ENCODE measurements around the gene NPB.

Gene NPB

DNA sequence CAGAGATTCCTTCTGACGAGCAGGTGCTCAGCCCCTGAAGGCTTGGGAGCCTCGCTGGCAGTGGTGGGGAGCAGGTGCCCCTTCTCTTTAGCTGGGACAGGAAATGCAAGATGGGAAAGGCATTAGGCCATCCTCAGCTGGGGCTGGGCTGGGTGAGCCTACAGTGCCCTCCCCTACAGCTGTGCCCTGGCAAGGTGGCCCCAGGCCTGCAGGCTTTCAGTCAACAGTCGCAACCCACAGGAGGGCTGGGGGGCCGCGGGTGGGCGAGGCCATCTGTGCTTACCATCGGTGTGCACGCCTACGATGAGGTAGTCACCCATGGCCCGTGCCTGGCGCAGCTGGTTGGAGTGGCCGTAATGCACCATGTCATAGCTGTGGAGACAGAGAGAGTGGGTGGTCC is 7.2 kb downstream of the NPB start:
- no peak overlapping the region for H2BK15ac ChIP-seq (replicated peaks; ENCODE audit: low read depth)
- no peaks in the 10 kb centered on the region for H3K27me3 ChIP-seq (ENCODE audit: insufficient read depth, low read length, poor library complexity)
- H3K4me2 ChIP-seq (ENCODE audit: low read length) = no peak overlapping the region
- H2BK5ac ChIP-seq (ENCODE audit: low read length) = no peak overlapping the region
- H3K4ac ChIP-seq (ENCODE audit: low read depth, low read length) = no peak overlapping the region
- no peak overlapping the region for H3K27ac ChIP-seq (ENCODE audit: low read depth, low read length)
- no peak overlapping the region for H2BK120ac ChIP-seq (ENCODE audit: low read depth, low read length)
- H3K56ac ChIP-seq (ENCODE audit: low read length) = no peak overlapping the region
- peaks cover 6% of the 10 kb centered on the region for H3K36me3 ChIP-seq (ENCODE audit: control insufficient read depth, insufficient read depth, low read length)
- no peak for DNase-seq
- H4K8ac ChIP-seq (ENCODE audit: low read depth, low read length) = no peak overlapping the region
- H3K9ac ChIP-seq (ENCODE audit: low read length) = no peak overlapping the region
- no peak overlapping the region for H3K4me3 ChIP-seq (ENCODE audit: low read length)
- H3K4me1 ChIP-seq (ENCODE audit: control insufficient read depth, low read depth, low read length) = peaks cover 3% of the 10 kb centered on the region
- no peak overlapping the region for H3K18ac ChIP-seq (ENCODE audit: low read length)
- H2AK5ac ChIP-seq (ENCODE audit: low read length) = no peak overlapping the region
- H4K5ac ChIP-seq (ENCODE audit: low read length) = no peak overlapping the region
- H3K79me1 ChIP-seq (ENCODE audit: low read length) = peaks cover 3% of the 10 kb centered on the region
- H3K79me2 ChIP-seq (ENCODE audit: control insufficient read depth, insufficient read depth, low read length) = peaks cover 2% of the 10 kb centered on the region
- no CpG with 5 or more reads among the region's 12 CpGs for WGBS (ENCODE audit: extremely low coverage, insufficient coverage, low lambda C conversion rate)
- H3K23ac ChIP-seq (ENCODE audit: low read length) = no peak overlapping the region

DNA sequence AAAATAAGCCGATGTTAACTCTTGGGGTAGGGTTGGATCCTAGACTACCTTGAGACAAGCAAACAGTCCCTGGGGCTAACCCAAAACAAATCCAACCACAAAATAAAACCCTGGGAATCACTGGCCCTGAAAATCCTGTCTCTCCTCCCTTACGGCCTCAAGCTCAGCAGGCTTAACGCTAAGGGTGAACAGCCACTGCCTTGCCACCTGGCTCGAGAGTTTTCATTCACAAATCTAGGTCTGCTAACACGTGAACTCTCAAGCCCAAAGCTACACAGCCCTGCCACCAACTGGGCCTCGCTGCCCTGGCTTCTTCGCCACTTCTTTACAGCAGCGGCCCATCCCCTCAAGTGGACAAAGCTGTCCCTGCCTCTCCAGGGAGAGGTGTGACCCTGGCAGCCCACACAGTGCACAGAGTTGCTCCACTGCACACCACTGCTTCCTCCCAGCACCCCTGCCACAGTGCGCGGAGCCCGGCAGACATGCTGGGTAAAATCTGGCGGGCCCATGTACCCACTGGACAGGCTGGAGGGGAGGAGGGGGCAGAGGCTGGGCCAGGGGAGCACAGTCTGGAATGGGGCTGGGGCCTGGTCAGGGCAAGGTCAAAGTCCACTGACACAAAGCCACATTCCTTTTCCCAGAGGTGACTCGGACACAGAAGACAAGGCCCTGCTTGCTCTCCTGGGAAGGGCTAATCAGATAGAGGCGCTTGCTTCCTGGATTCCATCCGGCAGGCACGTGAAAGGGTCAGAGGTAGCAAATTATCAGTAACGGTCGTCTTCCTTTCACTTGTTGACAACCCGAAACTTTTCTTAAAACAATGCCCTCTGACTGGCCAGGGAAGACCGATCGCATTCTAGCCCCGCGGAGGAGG is 8.2 kb downstream of the NPB start:
- peak overlapping the region; percentile 55 for H3K23ac ChIP-seq (ENCODE audit: low read length)
- WGBS (ENCODE audit: extremely low coverage, insufficient coverage, low lambda C conversion rate) = no CpG with 5 or more reads among the region's 23 CpGs

DNA sequence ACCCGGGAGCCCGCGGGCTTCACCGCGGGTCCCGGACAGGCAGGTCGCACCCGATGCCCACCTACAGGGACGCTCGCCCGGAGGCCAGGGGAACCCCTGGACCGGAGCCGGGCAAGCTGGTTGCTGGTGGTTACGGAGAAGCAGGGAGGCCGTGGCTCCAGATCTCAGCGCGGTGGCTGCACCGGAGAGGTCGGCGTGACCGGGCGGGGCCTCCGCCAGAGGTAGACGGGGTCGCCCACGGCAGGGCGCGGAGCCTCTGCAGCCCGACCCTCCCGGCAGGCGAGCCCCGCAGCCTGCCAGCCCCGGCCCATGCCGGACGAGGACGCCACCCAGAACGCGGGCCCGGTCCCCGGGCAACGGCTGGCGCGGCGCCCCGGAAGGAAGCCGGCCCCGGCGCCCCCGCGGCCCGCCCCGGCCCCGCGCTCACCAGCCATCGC is 8.8 kb downstream of the NPB start:
- Histone ChIP-seq H3K27ac (ENCODE audit: low read depth, low read length) (no peak overlapping the region), H3K4me3 (ENCODE audit: low read length) (peak overlapping the region; percentile 46), H2BK120ac (ENCODE audit: low read depth, low read length) (no peak overlapping the region), H3K23ac (ENCODE audit: low read length) (no peak overlapping the region), H3K79me1 (ENCODE audit: low read length) (peaks cover 6% of the 10 kb centered on the region), H2AK5ac (ENCODE audit: low read length) (no peak overlapping the region), H3K9ac (ENCODE audit: low read length) (peak overlapping the region; percentile 57), H2BK5ac (ENCODE audit: low read length) (no peak overlapping the region), H3K56ac (ENCODE audit: low read length) (peak overlapping the region; percentile 61), H2BK15ac (replicated peaks; ENCODE audit: low read depth) (no peak overlapping the region), H3K4ac (ENCODE audit: low read depth, low read length) (peak overlapping the region; percentile 36), H3K79me2 (ENCODE audit: control insufficient read depth, insufficient read depth, low read length) (peaks cover 4% of the 10 kb centered on the region), H4K5ac (ENCODE audit: low read length) (no peak overlapping the region), H3K27me3 (ENCODE audit: insufficient read depth, low read length, poor library complexity) (no peaks in the 10 kb centered on the region), H3K4me2 (ENCODE audit: low read length) (peak overlapping the region; percentile 90), H4K8ac (ENCODE audit: low read depth, low read length) (no peak overlapping the region), H3K36me3 (ENCODE audit: control insufficient read depth, insufficient read depth, low read length) (peaks cover 6% of the 10 kb centered on the region), H3K4me1 (ENCODE audit: control insufficient read depth, low read depth, low read length) (peaks cover 3% of the 10 kb centered on the region), H3K18ac (ENCODE audit: low read length) (peak overlapping the region; percentile 15)
- no CpG with 5 or more reads among the region's 55 CpGs for WGBS (ENCODE audit: extremely low coverage, insufficient coverage, low lambda C conversion rate)
- DNase-seq = no peak

More for the DNA sequence above, 8.2 kb downstream of the NPB start:
- H3K4me3 ChIP-seq (ENCODE audit: low read length) = peak overlapping the region; percentile 46
- no peak overlapping the region for H2BK15ac ChIP-seq (replicated peaks; ENCODE audit: low read depth)
- H3K27ac ChIP-seq (ENCODE audit: low read depth, low read length) = no peak overlapping the region
- H3K79me2 ChIP-seq (ENCODE audit: control insufficient read depth, insufficient read depth, low read length) = peaks cover 2% of the 10 kb centered on the region
- peaks cover 6% of the 10 kb centered on the region for H3K36me3 ChIP-seq (ENCODE audit: control insufficient read depth, insufficient read depth, low read length)
- peak overlapping the region; percentile 57 for H3K9ac ChIP-seq (ENCODE audit: low read length)
- H3K4me1 ChIP-seq (ENCODE audit: control insufficient read depth, low read depth, low read length) = peaks cover 3% of the 10 kb centered on the region
- H2BK120ac ChIP-seq (ENCODE audit: low read depth, low read length) = no peak overlapping the region
- H3K18ac ChIP-seq (ENCODE audit: low read length) = no peak overlapping the region
- peak; percentile 73 for DNase-seq
- H4K5ac ChIP-seq (ENCODE audit: low read length) = no peak overlapping the region
- H2AK5ac ChIP-seq (ENCODE audit: low read length) = no peak overlapping the region
- no peak overlapping the region for H4K8ac ChIP-seq (ENCODE audit: low read depth, low read length)
- H3K56ac ChIP-seq (ENCODE audit: low read length) = peak overlapping the region; percentile 79
- peak overlapping the region; percentile 90 for H3K4me2 ChIP-seq (ENCODE audit: low read length)
- peaks cover 3% of the 10 kb centered on the region for H3K79me1 ChIP-seq (ENCODE audit: low read length)
- H3K27me3 ChIP-seq (ENCODE audit: insufficient read depth, low read length, poor library complexity) = no peaks in the 10 kb centered on the region
- H3K4ac ChIP-seq (ENCODE audit: low read depth, low read length) = no peak overlapping the region
- no peak overlapping the region for H2BK5ac ChIP-seq (ENCODE audit: low read length)

DNA sequence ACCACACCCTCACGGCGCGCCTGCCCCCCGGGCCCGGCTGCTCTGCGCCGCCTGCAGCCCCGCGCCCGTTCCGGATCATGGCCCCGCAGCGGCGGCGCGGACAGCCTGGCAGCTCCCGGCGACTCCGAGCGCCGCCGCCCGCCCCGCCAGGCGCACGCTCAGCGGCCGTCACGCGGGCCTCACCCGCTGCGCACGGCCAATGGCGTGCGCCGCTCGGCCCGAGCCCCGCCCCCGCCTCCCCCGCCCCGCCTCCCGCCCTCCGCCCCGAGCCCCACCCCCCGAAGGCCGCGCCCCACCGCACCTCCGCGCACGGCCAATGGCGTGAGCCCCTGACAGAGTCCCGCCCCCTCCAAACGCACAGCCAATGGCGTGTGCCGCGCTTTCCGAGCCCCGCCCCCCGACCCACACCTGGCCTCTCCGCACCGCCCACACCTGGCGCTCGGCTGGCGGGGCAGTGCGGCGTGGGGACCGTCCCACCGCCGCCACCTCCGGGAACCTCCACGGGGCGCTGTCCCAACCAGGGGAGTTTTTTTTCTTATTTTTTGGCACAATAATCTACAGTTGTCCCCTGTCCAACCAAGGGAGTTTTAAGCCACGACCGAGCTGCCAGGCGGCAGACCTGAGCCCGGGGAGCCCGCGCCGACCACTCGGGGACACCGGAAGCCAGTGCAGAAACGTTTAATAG is 9.4 kb downstream of the NPB start, which contains the start of gene PCYT2:
Gene PCYT2, minus strand, starts transcription at position 123 of the 685 bp plus-strand sequence. Its CDS starts 44 bp downstream, at position 79.
- no peak within 1 kb of the TSS for H2BK15ac ChIP-seq (replicated peaks; ENCODE audit: low read depth)
- H3K56ac ChIP-seq (ENCODE audit: low read length) = peak within 1 kb of the TSS; percentile 79
- DNase-seq = peak; percentile 93
- H3K9ac ChIP-seq (ENCODE audit: low read length) = peak within 1 kb of the TSS; percentile 57
- H3K18ac ChIP-seq (ENCODE audit: low read length) = peak within 1 kb of the TSS; percentile 15
- H3K4me2 ChIP-seq (ENCODE audit: low read length) = peak within 1 kb of the TSS; percentile 90
- no peak within 1 kb of the TSS for H3K27ac ChIP-seq (ENCODE audit: low read depth, low read length)
- peak within 1 kb of the TSS; percentile 46 for H3K4me3 ChIP-seq (ENCODE audit: low read length)
- no peaks in the 10 kb centered on the region for H3K27me3 ChIP-seq (ENCODE audit: insufficient read depth, low read length, poor library complexity)
- H2BK5ac ChIP-seq (ENCODE audit: low read length) = no peak within 1 kb of the TSS
- H3K23ac ChIP-seq (ENCODE audit: low read length) = peak within 1 kb of the TSS; percentile 55
- H3K79me1 ChIP-seq (ENCODE audit: low read length) = peaks cover 9% of the 10 kb centered on the region
- WGBS (ENCODE audit: extremely low coverage, insufficient coverage, low lambda C conversion rate) = no CpG with 5 or more reads among the region's 84 CpGs
- H2BK120ac ChIP-seq (ENCODE audit: low read depth, low read length) = no peak within 1 kb of the TSS
- H3K79me2 ChIP-seq (ENCODE audit: control insufficient read depth, insufficient read depth, low read length) = peaks cover 5% of the 10 kb centered on the region
- no peak within 1 kb of the TSS for H4K5ac ChIP-seq (ENCODE audit: low read length)
- H3K36me3 ChIP-seq (ENCODE audit: control insufficient read depth, insufficient read depth, low read length) = peaks cover 6% of the 10 kb centered on the region
- H2AK5ac ChIP-seq (ENCODE audit: low read length) = no peak within 1 kb of the TSS
- H4K8ac ChIP-seq (ENCODE audit: low read depth, low read length) = no peak within 1 kb of the TSS
- H3K4ac ChIP-seq (ENCODE audit: low read depth, low read length) = peak within 1 kb of the TSS; percentile 36
- peaks cover 3% of the 10 kb centered on the region for H3K4me1 ChIP-seq (ENCODE audit: control insufficient read depth, low read depth, low read length)

DNA sequence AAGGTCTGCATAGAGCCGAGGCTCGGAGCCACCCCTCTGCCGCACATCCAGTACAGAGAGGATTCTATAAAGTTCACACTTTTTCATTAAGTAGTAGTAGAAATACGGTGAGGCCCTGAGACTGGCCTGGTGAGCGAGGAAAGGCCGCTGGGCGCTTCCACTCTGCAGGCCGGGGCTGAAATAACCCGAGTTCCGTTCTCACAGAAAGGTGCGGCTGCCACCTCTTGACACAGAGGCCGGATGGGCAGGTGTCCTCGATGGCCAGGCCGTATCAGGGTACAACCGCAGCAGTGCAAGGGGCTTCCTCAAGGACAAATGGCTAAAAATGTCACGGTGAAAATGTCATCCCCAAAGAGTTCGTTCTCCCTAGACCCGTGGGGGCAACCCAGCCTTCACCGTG is 9.9 kb downstream of the NPB start:
- Histone ChIP-seq H3K4me2 (ENCODE audit: low read length) (no peak overlapping the region), H3K79me1 (ENCODE audit: low read length) (peaks cover 13% of the 10 kb centered on the region), H2BK5ac (ENCODE audit: low read length) (no peak overlapping the region), H3K4ac (ENCODE audit: low read depth, low read length) (no peak overlapping the region), H3K27me3 (ENCODE audit: insufficient read depth, low read length, poor library complexity) (no peaks in the 10 kb centered on the region), H3K79me2 (ENCODE audit: control insufficient read depth, insufficient read depth, low read length) (peaks cover 8% of the 10 kb centered on the region), H3K4me3 (ENCODE audit: low read length) (no peak overlapping the region), H4K5ac (ENCODE audit: low read length) (no peak overlapping the region), H2AK5ac (ENCODE audit: low read length) (no peak overlapping the region), H4K8ac (ENCODE audit: low read depth, low read length) (no peak overlapping the region), H2BK120ac (ENCODE audit: low read depth, low read length) (no peak overlapping the region), H3K18ac (ENCODE audit: low read length) (no peak overlapping the region), H3K36me3 (ENCODE audit: control insufficient read depth, insufficient read depth, low read length) (peaks cover 7% of the 10 kb centered on the region), H3K56ac (ENCODE audit: low read length) (no peak overlapping the region), H3K9ac (ENCODE audit: low read length) (no peak overlapping the region), H2BK15ac (replicated peaks; ENCODE audit: low read depth) (no peak overlapping the region), H3K27ac (ENCODE audit: low read depth, low read length) (no peak overlapping the region), H3K4me1 (ENCODE audit: control insufficient read depth, low read depth, low read length) (peaks cover 6% of the 10 kb centered on the region), H3K23ac (ENCODE audit: low read length) (no peak overlapping the region)
- DNase-seq = no peak
- WGBS (ENCODE audit: extremely low coverage, insufficient coverage, low lambda C conversion rate) = no CpG with 5 or more reads among the region's 19 CpGs

Data from mesendoderm (in vitro differentiated cells).